ENCODE measurements around the gene RABGAP1L.
A peak's percentile ranks its signal among the peaks of the same experiment; 100 is the strongest.
"Not testable (repeated sequence)": the region's sequence is repeated elsewhere in the genome, so short reads cannot be mapped to it uniquely, and the experiment has no call there.

The RABGAP1L gene

DNA sequence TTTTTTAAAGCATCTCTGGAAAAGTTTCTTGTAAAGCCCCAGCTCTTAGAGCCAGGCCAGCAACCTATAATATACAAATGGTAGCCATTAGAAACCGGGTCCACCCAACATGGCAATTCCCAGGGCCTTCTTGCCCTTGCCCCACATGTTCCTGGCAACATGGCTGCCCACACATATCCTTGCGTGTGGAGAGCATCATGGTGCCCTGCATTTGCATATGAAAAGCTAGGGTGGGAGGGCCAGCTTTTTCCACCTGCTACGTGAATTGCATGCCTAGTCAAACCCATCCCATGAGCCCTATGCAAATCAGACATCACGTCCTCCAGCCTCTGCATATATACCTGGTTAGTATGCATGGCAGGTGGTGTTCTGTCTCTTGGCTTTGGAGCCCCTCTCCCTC is 88.2 kb downstream of the RABGAP1L start:
- DNase-seq = no peak

DNA sequence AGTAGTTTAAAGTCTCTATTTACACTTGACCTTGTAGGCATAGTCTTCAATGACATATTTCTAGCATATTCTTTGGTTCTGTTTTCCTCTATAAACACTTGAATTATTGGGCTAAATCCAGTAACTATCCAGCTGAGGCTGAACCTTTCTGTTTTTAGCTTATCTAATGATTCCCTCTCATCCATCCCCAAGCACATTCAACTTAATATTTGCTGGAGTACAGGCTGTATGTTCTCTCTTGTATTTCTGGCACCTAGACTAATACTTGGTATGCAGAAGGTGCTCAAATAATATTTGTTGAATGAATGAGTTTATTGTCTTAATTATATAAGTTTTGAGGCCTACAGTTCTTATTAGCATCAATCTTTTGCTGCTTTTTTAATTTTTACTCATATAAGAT is 88.7 kb downstream of the RABGAP1L start:
- no peak for DNase-seq

DNA sequence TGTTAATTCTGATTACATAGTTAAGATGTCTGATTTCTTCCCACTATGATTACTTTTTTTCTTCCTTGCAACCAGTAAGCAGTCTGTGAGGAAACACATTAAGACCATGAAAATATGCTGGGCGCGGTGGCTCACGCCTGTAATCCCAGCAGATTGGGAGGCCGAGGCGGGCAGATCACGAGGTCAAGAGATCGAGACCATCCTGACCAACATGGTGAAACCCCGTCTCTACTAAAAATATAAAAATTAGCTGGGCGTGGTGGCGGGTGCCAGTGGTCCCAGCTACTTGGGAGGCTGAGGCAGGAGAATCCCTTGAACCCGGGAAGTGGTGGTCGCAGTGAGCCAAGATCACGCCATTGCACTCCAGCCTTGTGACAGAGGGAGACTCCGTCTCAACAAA is 97.1 kb downstream of the RABGAP1L start:
- DNase-seq = not testable (repeated sequence)

DNA sequence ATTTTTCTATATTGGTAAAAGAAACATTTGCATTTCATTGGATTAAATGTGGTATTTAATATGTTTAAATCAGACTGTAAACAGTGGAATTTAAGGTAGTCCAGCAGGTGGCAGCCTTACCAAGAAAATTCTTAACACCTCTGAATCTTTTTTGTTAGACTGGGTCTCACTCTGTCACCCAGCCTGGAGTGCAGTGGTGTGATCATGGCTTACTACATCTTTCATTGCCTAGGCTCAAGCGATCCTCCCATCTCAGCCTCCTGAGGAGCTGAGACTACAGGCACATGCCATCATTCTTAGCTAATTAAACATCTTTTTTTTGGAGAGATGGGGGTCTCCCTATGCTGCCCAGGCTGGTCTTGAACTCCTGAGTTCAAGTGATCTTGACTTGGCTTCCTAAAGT is 98.8 kb downstream of the RABGAP1L start:
- DNase-seq = peak; percentile 86

DNA sequence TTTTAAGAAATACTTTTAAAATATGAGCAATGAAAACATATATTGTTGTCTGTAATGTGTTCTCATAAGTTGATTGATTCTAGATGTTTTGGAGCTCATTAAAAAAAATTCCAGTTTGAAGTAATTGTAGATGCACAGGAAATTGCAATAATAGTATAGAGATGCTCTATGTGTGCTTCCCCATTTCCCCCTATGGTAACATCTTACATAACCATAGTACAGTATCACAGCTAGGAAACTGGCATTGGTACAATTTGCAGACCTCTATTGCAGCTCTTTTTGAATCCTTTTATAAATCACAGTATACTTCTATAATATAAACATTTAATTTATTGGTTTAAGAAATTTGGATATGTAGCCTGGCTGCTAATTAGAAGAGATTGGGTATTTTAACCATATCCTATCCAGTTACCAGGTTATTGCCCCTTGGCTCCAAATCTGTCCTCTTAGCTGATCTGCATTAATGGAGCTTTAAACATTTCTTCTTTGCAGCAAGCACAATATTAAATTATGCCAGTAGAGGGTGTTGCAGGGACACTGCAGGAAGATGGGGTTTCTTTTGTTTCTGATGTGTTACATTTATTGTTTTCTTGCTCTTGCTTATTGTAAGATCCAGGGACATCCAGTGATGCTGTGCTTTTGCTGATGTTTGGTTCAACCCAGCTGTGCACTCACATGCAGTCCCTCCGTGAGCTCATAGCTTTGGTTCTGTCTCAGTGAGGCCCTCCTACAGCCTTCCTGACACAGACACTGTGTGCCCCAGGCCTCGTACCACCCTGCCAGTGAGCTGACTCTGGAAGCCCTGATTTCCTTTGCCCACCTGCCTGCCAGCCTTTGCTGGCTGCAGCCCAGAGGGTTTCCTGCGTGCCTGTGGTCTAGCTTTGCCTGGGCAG is 103.3 kb downstream of the RABGAP1L start:
- peak; percentile 76 for DNase-seq

DNA sequence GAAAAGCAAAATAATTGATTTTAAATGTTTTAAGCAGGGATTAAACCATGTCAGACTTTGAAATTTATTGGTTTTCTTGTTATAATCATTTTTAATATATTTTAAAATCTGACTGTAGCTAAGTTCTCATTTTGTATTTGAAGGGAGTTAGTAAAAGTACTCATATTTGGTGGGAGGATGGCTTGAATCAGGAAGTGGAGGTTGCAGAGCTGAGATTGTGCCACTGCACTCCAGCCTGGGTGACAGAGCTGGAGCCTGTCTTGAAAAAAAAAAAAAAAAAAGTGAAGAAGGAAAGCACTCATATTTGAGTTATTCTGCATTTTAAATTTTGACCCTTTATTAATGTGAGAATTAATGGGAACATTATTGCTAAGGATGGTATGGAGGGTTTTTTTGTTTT is 106.0 kb downstream of the RABGAP1L start:
- DNase-seq = no peak

DNA sequence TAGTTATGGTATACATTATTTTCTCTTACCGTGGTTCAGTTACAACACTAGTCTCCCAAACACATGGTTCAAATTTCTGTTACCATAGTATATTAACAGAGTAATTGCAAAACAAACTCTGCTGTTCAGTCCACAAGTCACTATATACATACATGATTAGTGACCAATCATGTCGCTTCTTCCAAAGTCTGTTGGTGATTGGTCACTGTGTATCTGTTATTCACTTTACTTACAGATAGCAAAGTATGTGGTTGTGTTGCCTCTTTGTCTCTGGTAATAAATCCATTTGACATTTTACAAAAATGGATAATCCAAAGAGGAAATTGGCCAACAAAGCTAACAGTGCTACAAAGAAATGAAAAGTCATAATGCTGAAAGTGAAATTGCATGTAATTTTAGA is 107.2 kb downstream of the RABGAP1L start:
- DNase-seq = no peak

DNA sequence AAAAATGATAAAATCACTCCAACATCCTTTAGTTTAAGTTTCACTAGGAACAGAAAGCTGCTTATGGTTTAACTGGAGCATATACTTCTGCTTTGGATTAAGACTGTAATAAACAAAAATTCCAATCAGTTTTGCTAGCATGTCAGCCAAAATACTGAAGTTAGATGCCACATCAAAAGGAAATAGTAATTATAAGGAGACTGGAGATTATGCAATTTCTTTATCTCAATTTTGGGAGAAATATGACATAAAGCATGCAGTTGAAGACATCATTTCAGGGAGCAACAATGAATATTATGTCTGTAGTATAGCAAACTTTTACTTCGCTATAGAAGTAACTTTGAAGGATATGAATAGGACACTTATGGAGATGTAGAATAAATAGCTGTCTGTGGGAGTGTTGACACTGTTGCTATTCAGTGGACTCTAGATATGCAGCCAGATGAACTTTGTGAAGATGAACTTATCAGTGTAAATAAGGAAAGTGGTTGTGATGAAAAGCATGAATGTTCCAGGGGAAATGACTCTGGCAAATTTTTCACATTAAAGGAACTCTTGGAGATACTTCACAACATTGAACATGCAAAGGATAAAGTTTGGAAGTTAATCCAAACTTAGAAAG is 107.8 kb downstream of the RABGAP1L start:
- DNase-seq = no peak

DNA sequence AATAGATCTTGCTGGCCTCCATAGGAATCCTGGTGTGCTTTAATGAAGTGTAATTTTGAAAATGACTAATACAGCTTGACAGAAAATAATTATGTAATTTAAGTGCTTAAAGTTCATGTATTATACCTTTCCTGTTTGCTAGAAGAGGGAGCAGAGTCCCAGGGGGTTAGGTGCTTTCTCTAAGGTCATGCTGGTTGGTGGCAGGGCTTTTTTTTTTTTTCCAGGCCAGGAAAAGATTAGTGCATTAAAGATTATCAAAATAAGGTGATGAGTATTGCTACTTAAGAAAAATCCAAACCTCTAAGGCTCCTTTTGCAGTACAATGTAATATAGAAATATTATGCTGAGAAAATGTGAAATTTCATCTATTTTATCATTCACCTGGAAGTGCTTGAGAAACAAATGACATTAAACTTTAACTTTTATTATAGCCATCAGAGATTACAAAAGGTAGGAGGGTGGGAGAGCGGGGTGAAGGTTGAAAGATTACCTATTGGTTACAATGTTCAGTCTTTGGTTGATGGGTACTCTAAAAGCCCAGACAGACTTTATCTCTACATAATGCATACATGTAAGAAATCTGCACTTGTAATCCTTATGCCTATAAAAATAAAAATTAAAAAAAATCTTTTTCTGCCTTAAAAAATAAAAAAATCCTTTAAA is 110.8 kb downstream of the RABGAP1L start:
- peak; percentile 14 for DNase-seq

DNA sequence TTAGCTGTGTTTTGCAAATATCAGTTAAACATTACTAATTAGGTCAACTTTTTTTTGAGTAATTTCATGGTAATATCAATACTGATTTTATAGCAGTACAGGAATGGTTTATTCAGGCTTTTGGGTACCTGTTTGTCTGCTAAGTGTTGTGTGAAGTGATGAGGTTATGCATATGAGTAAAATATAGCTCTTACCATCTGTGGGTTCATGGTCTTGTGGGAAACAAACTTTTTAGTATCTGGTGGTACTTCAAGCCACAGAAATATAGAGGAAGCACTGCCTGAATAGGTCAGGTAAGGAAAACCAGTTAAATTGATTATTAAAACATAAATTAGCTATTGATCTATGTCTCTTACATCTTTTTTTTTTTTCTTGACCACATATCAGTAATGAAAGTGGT is 113.9 kb downstream of the RABGAP1L start:
- DNase-seq = no peak

DNA sequence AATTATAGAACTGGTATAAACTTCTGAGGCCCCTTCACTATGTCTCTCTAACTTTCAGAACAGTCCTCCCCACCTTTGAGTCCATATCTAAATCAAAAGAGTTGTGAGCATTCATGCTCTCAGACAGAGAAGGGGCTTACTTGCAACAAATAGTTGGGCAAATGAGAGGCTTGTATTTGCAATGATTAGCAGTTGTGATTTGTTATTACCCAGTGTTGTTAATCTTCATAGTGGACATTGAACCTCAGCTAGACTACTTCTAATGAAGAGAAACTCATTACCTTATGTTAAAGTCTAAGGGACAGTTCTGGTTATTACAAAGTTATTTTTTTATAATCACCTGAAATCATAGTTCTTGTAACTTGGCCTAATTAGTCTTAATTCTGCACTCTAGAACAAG is 114.5 kb downstream of the RABGAP1L start:
- DNase-seq = no peak

DNA sequence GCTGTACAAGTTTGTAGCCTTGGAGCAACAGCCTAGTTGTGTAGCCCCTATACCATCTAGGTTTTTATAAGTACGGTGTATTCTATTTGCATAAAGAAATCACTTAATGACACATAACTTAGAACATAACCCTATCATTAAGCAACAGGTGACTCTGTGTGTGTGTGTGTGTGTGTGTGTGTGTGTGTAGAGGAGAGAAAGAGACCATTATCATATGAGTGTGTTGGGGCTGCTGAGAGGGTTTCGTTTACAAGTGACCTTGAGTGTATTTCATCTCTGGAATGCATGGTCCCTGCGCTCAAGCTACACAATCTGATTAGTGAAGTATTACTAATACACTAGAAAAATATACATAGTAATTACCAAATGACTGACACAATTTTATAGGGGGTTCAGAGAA is 115.1 kb downstream of the RABGAP1L start:
- no peak for DNase-seq

DNA sequence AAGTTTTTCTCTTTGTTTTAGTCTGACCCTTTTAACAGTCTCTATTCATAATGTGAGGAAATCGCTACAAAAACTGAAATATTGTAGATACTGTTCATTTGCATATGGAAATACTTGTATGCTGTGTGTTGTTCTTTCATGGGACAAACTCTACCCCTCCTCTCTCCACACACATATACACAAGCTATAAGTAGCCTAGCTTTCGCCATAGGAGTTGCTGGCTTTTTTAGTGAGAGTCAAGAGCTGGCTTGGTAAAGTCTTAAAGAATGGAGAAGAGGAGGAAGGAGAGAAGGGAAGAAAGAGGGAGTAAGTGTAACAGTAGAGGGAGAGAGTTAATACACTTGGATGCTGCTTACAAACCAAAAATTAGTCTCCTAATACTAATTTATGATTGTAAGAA is 115.6 kb downstream of the RABGAP1L start:
- DNase-seq = no peak

DNA sequence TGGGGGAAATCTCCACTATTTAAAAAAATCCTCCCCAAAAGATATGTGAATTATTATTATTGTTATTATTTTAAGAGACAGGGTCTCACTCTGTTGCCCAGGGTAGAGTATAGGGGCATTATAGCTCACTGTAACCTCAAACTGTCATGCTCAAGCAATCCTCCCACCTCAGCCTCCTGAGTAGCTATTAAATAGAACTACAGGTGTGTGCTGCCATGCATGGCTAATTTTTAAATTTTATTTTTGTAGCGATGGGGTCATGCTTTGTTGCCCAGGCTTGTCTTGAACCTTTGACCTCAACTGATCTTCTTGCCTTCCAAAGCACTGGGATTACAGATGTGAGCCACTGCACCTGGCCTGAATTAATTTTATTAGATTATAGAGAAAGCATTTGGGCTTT is 116.8 kb downstream of the RABGAP1L start:
- DNase-seq = peak; percentile 18

DNA sequence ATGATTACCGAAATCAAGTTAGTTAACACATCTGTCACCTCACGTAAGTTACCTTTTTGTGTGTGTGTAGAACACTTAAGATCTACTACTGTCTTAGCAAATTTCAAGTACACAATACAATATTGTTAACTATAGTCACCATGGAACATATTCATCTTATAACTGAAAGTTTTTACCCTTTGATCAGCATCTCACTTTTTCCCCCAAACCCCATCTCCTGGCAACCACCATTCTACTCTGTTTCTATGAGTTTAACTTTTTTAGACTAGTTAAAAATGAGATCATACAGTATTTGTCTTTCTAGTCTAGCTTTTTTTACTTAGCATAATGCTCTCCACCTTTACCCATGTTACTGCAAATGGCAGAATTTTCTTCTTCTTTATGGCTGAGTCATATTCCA is 124.7 kb downstream of the RABGAP1L start:
- no peak for DNase-seq

DNA sequence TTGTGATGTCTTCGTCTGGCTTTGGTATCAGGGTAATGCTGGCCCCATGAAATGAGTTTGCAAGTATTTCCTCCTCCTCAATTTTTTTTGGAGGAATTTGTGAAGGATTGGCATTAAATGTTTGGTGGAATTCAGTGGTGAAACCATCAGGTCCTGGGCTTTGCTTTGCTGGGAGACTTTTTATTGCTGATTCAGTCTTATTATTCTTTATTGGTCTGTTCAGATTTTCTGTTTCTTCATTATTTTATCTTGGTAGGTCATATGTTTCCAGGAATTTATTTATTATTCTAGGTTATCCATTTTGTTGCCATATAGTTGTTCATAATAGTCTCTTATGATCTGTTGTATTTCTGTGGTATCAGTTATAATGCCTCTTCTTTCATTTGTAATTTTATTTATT is 126.7 kb downstream of the RABGAP1L start:
- no peak for DNase-seq

DNA sequence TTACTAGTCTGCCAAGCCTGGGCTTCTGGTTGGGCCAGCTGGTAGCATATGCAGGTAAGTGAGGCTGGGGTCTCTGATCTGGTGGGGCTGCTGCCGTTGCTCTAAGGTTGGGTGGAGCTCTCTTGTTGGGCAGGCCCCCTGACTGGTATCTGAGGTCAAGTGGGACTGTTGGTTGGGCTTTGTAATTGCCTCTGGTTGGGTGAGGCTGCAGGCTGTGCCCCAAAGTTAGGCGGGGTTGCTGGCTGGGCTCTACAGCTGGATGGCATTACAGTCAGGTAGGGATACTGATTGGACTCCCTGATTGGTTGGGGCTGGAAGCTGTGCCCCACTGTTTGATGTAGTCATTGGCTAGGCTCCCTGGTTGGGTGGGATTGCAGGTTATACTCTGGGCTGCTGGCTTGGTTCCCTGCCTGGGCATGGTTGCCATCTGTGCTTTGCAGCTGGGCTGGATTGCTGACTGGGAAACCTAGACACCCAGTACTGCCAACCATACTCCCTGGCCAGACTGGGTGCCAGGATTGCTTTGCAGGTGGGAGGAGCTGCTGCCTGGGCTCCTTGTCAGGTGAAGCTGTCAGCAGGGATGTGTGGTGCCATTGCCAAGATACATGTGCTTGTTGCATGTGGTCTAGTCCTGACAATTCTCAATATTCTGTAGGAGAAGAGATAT is 130.5 kb downstream of the RABGAP1L start:
- no peak for DNase-seq

DNA sequence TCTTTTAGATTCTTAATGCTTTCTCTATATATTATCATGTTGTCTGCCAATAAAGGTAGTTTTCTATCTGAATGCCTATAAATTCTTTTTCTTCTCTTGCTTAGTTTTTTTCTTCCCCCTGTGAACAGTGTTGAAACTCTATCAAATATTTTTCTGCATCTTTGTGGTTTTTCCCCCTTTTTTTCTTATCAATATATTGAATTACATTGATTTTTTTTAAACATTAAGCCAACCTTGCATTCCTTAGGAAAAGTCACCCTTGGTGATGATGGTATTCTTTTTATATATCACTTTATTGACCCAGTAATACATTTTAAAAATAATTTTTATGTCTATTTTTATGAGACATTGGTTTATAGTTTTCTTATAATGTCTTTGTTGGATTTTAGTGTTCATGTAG is 131.7 kb downstream of the RABGAP1L start:
- no peak for DNase-seq

DNA sequence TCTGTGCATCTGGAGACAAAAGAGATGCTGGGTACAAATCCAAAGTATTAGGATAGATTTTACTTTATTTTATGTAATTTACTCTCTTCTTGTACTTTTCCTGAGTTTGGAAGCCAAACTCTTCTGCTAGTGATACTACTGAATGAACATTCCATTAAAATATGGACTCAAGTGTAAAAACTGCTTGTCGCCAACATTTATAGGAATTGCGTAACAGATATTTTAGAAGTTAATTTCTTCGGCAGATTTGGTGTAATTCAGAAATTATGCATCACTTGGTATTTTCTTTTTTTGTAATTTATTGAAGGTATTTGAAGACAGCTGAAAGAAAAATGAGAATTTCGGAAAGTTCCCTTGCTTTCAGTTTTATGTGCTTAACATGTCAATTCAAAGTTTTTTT is 137.0 kb downstream of the RABGAP1L start:
- DNase-seq = no peak

DNA sequence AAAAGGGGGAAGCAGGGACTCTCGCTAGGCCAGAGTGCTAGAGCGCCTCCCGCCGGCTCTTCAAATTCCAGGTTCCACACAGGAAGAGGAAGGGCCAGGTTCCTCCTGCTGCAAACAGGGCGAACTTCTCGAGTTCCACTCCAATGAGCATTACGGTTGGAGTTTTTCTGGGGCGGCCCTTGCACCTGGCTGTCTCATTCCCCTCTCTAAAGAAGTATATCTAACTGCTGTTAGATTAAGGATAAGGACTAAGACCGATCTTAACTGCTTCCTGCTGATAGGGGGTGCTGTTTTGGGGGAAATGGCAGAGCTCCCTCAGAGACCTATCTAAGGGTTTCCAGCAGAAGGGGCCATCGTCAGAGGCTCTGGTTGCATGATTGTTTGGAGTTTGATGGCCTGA is 138.0 kb downstream of the RABGAP1L start:
- DNase-seq = peak; percentile 35

DNA sequence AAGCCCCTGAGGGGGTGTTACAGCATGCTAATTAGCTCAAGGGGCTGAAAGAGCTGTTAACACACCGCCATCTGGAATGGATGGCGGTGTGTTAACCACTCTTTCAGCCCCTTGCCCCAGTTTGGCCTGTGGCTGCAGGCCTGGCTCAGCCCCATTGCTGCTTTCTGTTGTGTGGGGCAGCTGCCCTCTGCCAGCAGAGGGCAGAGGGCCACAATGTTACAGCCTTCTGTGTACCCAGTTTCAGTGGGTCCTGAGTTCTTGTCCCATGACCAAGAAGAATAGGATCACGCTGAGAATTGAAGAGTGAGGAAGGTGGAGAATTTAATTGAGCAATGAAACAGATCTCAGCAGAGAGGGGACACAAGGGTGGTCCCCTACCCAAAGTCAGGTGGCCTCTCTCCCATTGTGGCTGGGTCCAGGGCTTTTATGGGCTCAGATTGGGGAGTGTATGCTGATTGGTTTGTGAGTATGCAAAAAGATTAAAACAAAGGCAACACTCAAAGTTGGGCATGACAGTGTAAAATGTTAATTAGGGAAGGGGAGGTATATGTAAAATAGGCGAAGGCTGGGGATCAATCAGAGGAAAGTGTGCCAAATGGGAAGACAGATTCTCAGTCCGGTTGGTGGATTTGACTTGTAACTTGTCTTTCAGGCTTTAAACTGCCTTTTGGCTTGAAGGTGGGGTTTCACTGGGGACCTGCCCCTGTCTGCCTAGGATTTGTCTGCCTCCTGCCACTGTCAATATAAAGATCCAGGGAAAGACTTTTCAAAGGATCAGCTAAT is 142.2 kb downstream of the RABGAP1L start:
- no peak for DNase-seq

DNA sequence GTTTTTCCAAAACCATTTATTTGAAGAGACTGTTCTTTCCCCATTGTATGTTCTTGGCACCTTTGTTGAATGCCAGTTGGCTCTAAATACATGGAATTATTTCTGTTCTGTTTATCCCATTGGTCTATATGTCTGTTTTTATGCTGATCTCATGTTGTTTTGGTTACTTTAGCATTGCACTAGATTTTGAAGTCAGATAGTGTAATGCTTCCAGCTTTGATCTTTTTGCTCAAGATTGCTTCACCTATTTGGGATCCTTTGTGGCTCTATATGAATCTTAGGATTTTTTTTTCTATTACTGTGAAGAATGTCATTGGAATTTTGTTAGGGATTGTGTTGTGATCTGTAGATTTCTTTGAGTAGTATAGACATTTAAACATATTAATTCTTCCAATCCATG is 149.3 kb downstream of the RABGAP1L start:
- DNase-seq = no peak

DNA sequence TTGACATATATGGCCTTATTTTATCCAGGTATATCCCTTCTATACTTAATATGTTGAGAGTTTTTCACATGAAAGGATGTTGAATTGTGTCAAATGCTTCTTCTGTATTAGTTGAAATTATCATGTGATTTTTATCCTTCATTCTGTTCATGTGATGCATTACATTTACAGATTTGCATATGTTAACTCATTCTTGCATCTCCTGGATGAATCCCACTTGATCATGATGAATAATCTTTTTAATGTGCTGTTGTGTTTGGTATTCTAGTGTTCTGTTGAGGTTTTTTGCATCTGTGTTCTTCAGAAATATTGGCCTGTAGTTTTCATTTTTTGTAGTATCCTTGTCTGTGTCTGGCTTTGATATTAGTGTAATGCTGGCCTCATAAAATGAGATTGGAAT is 150.2 kb downstream of the RABGAP1L start:
- no peak for DNase-seq

Data from NCI-H82 (cell line).